WTC11 (cell line): Measurements from ENCODE around the gene SYCP2L. TPM values are rescaled to one million over a fixed set of nuclear protein-coding genes. Genes with fewer than 3 reads are reported as not detected.

ENCODE experiments used
- ATAC-seq: fragments of 200-7000 bp; cut with Tn5 transposase; 2 replicates; pipeline ENCODE4 v1.10.0; 2021; ENCODE audit warnings: mild to moderate bottlenecking, moderate library complexity
- CTCF ChIA-PET: fragments of 300-600 bp; sonication (Branson Sonifier 250); formaldehyde crosslinking; loops from one replicate; lab custom pipeline; 2021; ENCODE audit warnings: antibody characterized with exemption; lab: Charles Lee
- POLR2A ChIA-PET: fragments of 350-600 bp; sonication (Branson Sonifier 250); formaldehyde crosslinking; loops from one replicate; lab custom pipeline; 2021; ENCODE audit warnings: antibody characterized with exemption; lab: Charles Lee
- DNase-seq: peaks from one replicate; pipeline ENCODE4 v3.0.0; 2021; ENCODE audit warnings: low spot score
- H3K27ac Mint-ChIP-seq: 2 replicates; pipeline ENCODE4 v1.8.0; 2021; ENCODE audit warnings: mixed read lengths
- H3K27me3 Mint-ChIP-seq: 2 replicates; pipeline ENCODE4 v1.8.0; 2021; ENCODE audit warnings: low read depth, mild to moderate bottlenecking, moderate library complexity, mixed read lengths
- H3K36me3 Mint-ChIP-seq: 2 replicates; pipeline ENCODE4 v1.8.0; 2021; ENCODE audit warnings: mixed read lengths
- H3K4me1 Mint-ChIP-seq: 2 replicates; pipeline ENCODE4 v1.8.0; 2022; ENCODE audit warnings: mixed read lengths
- H3K4me3 Mint-ChIP-seq: 2 replicates; pipeline ENCODE4 v1.8.0; 2021; ENCODE audit warnings: mild to moderate bottlenecking, moderate library complexity, mixed read lengths
- H3K9me3 Mint-ChIP-seq: 2 replicates; pipeline ENCODE4 v1.8.0; 2021; ENCODE audit warnings: mixed read lengths
- ATF6 ChIP-seq: sonication (generic); formaldehyde crosslinking; IDR thresholded peaks from 2 replicates; pipeline ENCODE4 v1.8.1; 2023; ENCODE audit warnings: mild to moderate bottlenecking, missing genetic modification reagents
- E2F4 ChIP-seq: sonication (generic); formaldehyde crosslinking; IDR thresholded peaks from 2 replicates; pipeline ENCODE4 v1.8.1; 2022; ENCODE audit warnings: low read depth, mild to moderate bottlenecking, moderate library complexity, missing genetic modification reagents, borderline replicate concordance
- E2F5 ChIP-seq: sonication (generic); formaldehyde crosslinking; IDR thresholded peaks from 2 replicates; pipeline ENCODE4 v1.8.1; 2022; ENCODE audit warnings: mild to moderate bottlenecking, moderate library complexity, missing genetic modification reagents
- EMX1 ChIP-seq: fragments of 250-450 bp; sonication (Bioruptor Pico); IDR thresholded peaks from 2 replicates; pipeline ENCODE4 v1.8.0; 2021; ENCODE audit warnings: mild to moderate bottlenecking
- ESRRA ChIP-seq: sonication (generic); formaldehyde crosslinking; IDR thresholded peaks from 2 replicates; pipeline ENCODE4 v1.8.1; 2022; ENCODE audit warnings: mild to moderate bottlenecking, missing genetic modification reagents, borderline replicate concordance
- MXD4 ChIP-seq: fragments of 250-450 bp; sonication (Bioruptor Pico); IDR thresholded peaks from 2 replicates; pipeline ENCODE4 v1.8.0; 2021; ENCODE audit warnings: mild to moderate bottlenecking, moderate library complexity, borderline replicate concordance
- MYBL2 ChIP-seq: sonication (generic); formaldehyde crosslinking; IDR thresholded peaks from 2 replicates; pipeline ENCODE4 v1.8.1; 2023; ENCODE audit warnings: mild to moderate bottlenecking, moderate library complexity, missing genetic modification reagents
- NFATC4 ChIP-seq: fragments of 250-450 bp; sonication (Bioruptor Pico); IDR thresholded peaks from 2 replicates; pipeline ENCODE4 v1.9.0; 2021; ENCODE audit warnings: mild to moderate bottlenecking
- NFE2L1 ChIP-seq: sonication (generic); formaldehyde crosslinking; IDR thresholded peaks from 2 replicates; pipeline ENCODE4 v1.8.1; 2023; ENCODE audit warnings: missing genetic modification reagents
- NR1H2 ChIP-seq: sonication (generic); formaldehyde crosslinking; IDR thresholded peaks from 2 replicates; pipeline ENCODE4 v1.9.0; 2021; ENCODE audit warnings: mild to moderate bottlenecking, moderate library complexity, missing genetic modification reagents
- OVOL2 ChIP-seq: fragments of 250-450 bp; sonication (Bioruptor Pico); IDR thresholded peaks from 2 replicates; pipeline ENCODE4 v1.9.0; 2021; ENCODE audit warnings: mild to moderate bottlenecking, borderline replicate concordance
- PREB ChIP-seq: sonication (generic); formaldehyde crosslinking; IDR thresholded peaks from 2 replicates; pipeline ENCODE4 v1.8.1; 2022; ENCODE audit warnings: mild to moderate bottlenecking, missing genetic modification reagents, moderate library complexity, borderline replicate concordance
- STAT6 ChIP-seq: sonication (generic); formaldehyde crosslinking; conservative IDR thresholded peaks from 2 replicates; pipeline ENCODE4 v1.8.1; 2023; ENCODE audit warnings: mild to moderate bottlenecking, low read depth, missing genetic modification reagents, moderate library complexity
- TEAD1 ChIP-seq: sonication (generic); formaldehyde crosslinking; IDR thresholded peaks from 2 replicates; pipeline ENCODE4 v1.8.0; 2022; ENCODE audit warnings: mild to moderate bottlenecking, missing genetic modification reagents
- USF1 ChIP-seq: sonication (generic); formaldehyde crosslinking; IDR thresholded peaks from 2 replicates; pipeline ENCODE4 v1.8.0; 2022; ENCODE audit warnings: mild to moderate bottlenecking, missing genetic modification reagents
- ZNF263 ChIP-seq: sonication (generic); formaldehyde crosslinking; IDR thresholded peaks from 2 replicates; pipeline ENCODE4 v1.8.1; 2022; ENCODE audit warnings: low read depth, mild to moderate bottlenecking, moderate library complexity, missing genetic modification reagents
- ZNF416 ChIP-seq: fragments of 250-450 bp; sonication (Bioruptor Pico); IDR thresholded peaks from 2 replicates; pipeline ENCODE4 v1.9.0; 2021; ENCODE audit warnings: mild to moderate bottlenecking, inconsistent platforms
- ZNF425 ChIP-seq: fragments of 250-450 bp; sonication (Bioruptor Pico); conservative IDR thresholded peaks from 2 replicates; pipeline ENCODE4 v1.9.0; 2021; ENCODE audit warnings: mild to moderate bottlenecking
- total RNA-seq: library from RNA; stranded (reverse); gene quantifications from 3 replicates; pipeline ENCODE4 v1.2.3, GENCODE V29; 2021

SYCP2L gene
- total RNA-seq, 1 experiment from 2014 or later: 5.4 TPM

GRCh38 chr6:10875026-10875425, 11.8 kb upstream of the SYCP2L start (continued):
- TF ChIP-seq E2F5 (CRISPR knock-in tag): no peak
- TF ChIP-seq USF1 (CRISPR knock-in tag): no peak
- no peak for TF ChIP-seq ZNF425

GRCh38 chr6:10877012-10877411, 9.8 kb upstream of the SYCP2L start:
- POLR2A ChIA-PET: no interaction called here
- peaks cover 7% of the 10 kb centered on the region for H3K4me1 Mint-ChIP-seq
- TF ChIP-seq ZNF416 (CRISPR knock-in tag) (no peak), NFE2L1 (CRISPR knock-in tag) (no peak), OVOL2 (CRISPR knock-in tag) (no peak), NFATC4 (CRISPR knock-in tag) (no peak), PREB (CRISPR knock-in tag) (no peak), ZNF263 (no peak), NR1H2 (CRISPR knock-in tag) (no peak), ESRRA (no peak), MXD4 (no peak), STAT6 (CRISPR knock-in tag) (no peak), ATF6 (no peak), TEAD1 (CRISPR knock-in tag) (no peak), EMX1 (no peak), MYBL2 (CRISPR knock-in tag) (no peak), E2F4 (CRISPR knock-in tag) (no peak), E2F5 (CRISPR knock-in tag) (no peak)
- TF ChIP-seq, all 79 proteins: peak for 0
- Mint-ChIP-seq H3K27ac (no peak overlapping the region), H3K4me3 (no peak overlapping the region), H3K9me3 (no peaks in the 10 kb centered on the region), H3K36me3 (no peaks in the 10 kb centered on the region), H3K27me3 (peaks cover 40% of the 10 kb centered on the region)
- DNase-seq (no peak), ATAC-seq (no peak)
- CTCF ChIA-PET: no interaction called here
